ENCODE measurements around the gene ZBTB1.
"Not testable (repeated sequence)": the region's sequence is repeated elsewhere in the genome, so short reads cannot be mapped to it uniquely, and the experiment has no call there.

The ZBTB1 gene

DNA sequence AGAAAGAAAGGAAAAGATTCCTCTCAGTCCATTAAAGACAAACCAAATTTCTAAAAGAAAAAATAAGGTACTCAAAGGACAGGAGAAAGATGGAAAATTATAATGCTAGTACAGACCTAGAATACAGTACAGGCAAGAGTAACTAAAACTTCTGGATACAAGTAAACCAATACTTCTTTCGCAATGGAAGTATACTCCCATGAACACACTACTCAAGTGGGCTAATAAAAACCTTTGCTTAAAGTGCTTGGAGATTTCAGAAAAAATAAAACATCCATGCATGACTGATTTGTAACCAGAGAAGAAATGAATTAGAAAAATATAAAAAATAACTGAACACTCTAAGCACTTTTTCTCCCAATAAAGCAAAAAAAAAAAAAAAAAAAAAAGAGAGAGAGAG is 4.5 kb upstream of the ZBTB1 start:
- no peak for DNase-seq (ENCODE audit: low read depth in 2 of 2)

DNA sequence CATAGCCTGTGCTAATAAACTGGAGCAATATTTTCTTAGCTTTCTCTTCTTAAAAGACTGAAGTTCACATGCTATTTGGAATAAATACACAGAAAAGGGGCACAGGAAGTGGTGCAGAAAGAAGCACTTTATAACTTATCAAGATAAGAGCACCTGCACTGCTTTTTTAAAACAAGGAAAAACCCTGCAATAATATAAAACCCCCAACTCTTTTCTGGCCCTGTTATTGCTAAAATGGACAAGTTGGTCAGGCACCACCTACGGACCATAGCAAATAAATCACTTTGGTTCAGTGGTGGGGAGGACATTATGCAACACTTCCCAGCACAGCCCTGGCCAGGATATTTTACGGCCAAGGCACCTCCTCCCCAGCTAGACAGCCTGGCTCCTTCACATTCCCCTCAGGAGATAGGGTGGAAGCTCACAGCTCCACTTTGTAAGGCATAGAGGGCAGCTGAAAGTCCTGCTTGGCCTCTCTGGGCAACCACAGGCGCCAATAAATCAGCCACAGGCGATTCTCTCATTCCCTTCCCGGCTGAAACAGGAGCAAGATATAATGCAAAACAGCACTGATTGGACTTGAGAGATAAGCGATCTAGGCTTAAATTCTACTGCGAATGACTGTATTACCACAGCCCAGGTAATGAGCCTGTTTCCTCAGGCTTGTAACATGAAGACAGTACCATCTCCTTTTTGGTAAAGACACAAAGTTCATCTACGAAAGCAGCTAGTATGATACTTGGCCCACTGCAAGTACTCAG is 3.0 kb upstream of the ZBTB1 start:
- no peak for DNase-seq (ENCODE audit: low read depth in 2 of 2)

DNA sequence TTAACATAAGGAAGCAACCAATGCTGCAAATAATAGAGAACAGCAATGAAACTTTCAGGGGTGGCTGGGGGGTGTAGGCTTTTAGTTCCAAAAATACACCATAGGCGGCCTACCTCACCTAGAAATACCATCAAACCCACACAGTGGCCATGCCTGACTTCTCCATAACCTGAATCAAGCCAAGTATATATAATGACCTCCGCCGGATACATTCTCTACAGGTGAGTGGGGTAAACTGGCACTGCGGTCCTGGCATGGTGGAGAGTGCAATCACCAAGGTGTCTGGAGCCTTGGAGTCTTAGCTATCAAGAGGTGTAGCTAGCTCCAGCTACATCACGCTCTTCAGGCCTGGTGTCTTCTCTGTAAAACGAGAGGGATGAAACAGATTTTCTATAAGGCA is 2.1 kb upstream of the ZBTB1 start:
- DNase-seq (ENCODE audit: low read depth in 2 of 2), result no peak

DNA sequence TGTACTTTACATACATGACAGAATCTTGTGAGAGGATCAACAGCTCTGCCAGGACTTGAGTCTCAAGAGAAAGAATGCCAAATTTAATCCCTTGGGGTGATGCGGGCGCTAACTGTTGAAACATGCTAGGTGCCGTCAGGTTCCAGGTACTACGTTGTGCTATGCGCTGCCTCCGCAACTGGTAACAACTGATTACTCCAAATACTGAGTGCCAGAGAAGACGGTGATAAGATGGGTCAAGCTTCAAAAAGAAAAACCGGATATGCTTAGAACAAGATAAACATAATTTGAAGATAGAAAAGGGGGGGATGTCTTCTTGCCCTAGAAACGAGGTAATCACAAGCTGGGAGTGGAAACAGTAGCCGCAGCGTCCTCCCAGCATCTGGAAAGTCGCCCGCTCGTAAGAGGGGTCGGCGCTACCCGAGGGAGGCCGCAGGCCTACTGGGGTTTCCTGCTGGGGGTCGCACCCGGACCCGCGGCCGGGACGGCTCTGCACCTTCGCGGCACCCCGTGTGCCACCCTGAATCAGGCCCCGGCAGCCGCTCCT is 1.6 kb upstream of the ZBTB1 start:
- DNase-seq (ENCODE audit: low read depth in 2 of 2), result no peak

DNA sequence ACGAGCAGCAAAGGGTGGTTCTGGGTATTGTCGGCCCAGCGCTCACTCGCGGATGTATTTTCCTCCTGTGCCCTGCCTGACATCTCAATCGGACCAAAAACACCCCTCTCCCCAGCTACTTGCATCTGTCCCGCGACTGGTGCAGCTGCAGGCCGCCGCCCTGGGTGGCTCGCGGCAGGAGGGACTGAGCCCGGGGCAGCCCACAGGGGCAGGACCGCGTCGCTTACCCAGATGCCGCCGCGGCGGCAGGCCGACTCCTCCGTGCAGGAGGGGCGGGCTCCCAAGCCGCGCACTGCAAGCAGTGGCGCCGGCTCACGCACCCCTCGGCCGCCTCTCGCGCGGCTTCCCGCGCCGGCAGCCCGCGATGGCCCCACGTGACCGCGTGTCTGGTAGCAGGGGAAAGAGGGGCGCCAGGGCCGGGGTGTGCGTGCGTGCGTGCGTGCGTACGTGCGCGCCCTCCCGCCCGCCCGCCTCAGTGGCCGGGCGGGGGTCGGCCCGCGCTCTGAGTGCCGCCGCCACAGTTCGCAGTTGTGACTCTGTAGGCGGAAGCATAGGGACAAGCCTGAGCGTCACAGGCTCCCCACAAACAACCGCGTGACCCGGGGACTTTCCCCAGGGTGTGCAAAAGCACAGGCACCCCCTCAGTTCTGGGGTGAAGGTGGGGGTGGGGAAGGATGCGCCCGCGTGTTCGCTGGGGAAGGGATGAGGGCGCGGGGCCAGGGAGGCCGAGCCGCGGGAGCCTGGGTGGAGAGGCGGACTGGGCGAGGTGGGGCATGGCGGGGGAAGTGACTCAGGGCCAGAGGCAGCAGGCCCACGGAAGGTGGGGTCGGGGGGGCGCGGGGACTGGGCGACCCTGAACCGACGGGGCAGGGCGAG is 898 bp upstream of the ZBTB1 start, which contains the start of gene ZBTB25:
TSS of gene ZBTB25 (minus strand) at position 405 of the 876 bp plus-strand sequence. CDS start 13,305 bp downstream, outside the sequence.
- peak; percentile 84 to 90 for DNase-seq (ENCODE audit: low read depth in 2 of 2)

DNA sequence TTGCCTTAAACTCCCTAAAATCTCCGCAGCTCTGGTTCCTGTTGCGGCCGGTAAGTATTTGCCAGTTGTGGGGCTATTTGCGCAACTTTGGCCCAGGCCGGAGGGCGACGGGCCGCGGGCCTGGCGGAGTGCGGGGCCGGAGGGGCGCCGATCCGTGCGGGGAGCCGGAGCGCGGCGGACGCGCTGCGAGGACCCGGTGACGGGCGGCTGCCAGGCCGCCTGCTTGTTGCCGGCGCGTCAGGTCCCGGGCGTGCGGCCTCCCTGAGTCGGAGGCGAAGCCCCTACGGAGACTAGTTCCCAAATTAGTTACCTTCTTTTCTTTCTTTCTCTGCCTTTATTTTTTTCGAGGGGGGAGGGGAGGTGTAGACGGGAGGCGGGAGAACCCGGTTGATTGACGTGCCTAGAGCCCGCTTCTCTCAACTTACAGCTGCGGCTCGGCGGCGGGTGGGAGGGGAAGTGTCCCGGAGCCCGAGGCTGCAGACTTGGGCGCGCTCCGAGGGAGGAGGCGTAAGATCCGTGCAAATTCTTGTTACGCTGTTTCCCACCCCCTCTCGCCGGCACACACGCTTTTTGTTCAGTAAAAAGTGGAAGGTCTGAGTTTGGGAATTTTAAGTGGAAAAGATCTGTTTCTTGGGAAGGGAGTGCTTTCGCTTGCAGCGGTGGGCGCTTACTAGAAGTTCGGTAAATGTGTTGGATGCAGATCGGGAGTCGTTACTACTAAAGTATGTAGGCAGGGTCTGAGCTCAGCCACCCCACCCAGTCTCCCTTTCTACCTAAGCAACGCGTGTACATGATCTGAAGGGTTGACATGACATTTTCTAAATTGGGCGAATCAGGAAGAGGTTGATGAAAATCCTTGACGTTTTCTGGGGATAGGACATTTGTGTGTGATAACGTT is 576 bp downstream of the ZBTB1 start:
- peak; percentile 77 to 85 for DNase-seq (ENCODE audit: low read depth in 2 of 2)

DNA sequence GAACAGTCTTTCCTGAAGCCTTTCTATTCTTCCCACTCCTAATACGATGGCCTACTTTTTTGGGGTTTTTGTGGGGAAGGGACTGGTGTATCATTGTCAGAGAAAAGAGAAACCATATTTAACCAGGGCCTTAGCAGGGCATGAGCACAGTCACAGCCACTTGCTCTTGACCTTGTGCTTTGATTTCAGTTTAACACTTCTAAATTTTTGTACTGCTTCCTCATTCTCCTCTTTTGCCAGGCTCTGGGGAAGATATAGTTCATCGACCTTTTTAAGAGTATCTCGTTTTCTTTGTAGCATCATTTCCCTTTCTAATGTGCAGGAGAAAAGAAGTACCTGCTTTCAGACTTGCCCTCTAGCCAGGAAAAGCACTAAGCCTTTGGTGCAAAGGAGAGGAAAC is 2.2 kb downstream of the ZBTB1 start:
- no peak for DNase-seq (ENCODE audit: low read depth in 2 of 2)

DNA sequence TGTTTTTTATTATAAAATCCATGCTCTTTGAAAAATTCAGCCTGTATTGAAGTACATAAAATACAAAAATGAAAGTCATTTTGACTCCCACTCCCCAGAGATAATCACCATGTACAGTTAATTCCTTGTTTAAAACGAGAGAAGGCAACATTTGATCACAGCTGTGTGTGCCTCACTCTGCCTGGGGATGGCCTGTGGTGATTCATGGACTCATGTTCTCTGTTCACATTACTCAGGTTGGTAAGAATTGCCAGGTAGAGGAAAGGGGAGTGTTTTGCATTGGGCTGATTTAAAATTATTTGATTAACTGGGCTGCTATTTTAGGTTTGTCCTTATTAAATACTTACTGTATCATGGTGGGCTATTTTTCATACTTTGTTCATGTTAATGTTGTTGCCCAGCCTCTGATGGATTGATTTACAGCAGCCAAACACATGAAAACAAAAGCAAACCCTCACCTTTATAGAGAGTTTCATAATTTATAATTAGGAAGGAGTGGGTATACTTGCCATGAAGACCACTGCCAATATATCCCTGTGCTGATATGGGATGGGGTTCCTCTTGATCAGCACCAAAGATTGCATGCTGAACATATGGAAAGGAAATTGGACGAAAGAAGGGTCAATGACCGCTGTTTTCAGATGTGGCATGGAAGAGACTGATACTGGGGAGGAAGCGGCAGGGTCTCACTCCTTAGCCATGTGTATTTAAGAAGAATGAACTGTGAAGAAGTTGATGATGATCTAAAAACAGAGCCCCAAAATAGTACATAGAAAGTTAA is 3.0 kb downstream of the ZBTB1 start:
- peak in 1 of 2 donors; percentile 19 for DNase-seq (ENCODE audit: low read depth in 2 of 2)

DNA sequence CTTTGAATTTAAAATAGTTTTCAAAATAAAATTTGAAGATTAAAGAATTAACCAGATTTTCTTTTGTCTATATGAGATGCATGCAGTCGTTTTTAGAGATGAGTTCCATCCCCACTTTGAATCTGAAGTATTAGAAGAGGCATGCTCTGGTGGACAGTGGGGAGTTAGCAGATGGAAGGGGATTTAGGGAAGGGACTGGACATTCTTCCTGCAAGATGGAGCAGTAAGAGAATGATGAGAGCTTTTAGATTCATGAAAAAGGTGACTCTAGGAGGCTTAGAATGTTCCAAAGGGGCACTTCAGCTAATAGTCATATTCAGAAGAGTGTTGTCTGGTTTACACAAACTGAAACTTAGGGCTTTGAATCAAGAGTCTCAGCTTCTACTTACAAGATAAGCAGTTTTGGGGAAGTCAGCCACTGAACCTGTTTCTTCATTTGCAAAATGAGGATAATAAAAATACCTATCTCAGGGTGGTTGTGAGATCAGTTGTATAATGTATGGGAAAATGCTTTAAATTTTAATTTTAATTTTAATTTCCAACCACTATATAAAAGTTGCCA is 3.7 kb downstream of the ZBTB1 start:
- DNase-seq (ENCODE audit: low read depth in 2 of 2), result no peak

DNA sequence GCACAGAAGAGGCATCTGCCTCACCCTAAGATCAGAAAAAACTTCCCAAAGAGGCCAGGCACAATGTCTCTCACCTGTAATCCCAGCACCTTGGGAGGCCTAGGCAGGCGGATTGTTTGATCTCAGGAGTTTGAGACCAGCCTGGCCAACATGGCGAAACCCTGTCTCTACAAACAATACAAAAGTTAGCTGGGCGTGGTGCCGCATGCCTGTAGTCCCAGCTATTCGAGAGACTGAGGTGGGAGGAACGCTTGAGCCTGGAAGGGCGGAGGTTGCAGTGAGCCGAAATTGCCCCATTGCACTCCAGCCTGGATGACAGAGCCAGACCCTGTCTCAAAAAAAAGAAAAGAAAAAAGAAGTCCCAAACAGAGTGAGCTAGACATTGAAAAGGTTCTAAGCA is 4.5 kb downstream of the ZBTB1 start:
- no peak for DNase-seq (ENCODE audit: low read depth in 2 of 2)

DNA sequence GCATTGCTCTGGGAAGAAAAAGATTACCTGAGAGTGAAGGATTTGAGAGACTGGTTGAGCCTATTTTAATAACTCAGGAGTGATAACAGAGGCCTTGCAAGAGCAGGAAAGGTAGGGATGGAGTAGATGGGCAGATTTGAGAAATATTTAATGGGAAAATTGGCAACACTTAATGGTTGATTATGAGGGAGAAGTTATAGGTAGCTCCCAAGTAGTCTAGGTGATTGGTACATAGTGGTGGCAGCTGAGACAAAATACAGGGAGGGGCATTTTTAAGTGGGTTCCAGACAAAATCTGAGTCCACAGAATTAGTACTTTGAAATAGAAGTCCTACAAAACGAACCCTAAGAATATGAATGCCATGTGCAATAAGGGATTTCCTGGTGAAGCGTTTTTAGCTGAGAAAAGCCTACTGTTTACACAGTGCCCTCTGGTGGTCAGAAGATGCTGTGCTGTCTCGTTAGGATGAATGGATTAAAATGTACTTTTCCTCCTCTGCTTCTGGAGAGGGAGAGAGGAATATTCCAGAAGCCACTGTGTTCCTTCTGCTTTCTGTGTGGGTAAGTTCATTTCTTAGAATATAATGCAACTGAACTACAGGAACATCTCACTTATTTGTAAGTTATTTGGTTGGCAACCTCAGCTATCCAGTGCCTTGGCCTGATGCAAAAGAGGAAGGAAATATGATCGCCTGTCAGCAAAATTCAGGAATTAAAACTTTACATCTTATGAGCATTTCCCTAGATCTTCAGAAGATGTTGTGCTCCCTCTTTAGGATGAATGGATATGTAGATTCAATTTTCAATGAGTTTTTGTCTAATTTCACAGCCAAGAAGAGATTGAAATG is 6.5 kb downstream of the ZBTB1 start:
- peak; percentile 43 to 46 for DNase-seq (ENCODE audit: low read depth in 2 of 2)

DNA sequence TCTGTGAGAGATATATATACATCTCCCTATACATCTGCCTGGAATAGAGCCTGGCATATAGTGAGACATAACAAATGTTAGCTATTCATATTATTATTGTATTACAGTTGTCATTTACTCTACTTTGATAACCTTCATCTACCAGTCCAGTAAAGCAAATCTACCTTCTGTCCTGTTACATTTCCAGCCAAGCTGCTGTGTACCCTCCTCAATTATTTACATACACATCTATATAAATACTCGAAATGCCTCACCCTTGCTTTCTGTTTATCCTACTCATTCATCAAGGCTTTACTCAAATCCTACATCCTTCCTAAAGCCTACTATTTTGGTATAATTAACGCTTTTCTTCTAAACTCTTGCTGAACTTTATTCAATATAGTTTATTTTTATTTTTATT is 8.7 kb downstream of the ZBTB1 start:
- no peak for DNase-seq (ENCODE audit: low read depth in 2 of 2)

DNA sequence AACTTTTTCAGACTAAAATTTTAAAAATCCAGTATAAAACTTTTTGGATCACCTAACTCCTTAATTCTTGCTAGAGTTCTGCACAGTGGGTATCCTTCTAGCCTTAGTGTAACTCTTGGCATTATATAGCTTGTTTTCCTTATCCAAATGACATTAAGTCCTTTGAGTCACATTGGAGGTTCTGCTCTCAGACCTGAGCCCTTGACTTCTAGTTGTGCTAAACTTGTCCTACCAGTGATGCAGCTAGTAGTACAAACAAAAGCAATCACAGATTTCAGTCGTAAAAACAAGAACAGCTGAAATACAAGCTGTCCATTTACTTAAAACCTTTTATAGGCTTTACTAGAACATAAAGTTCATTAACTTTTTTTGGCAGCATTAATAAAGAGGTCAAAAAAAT is 10.5 kb downstream of the ZBTB1 start:
- DNase-seq (ENCODE audit: low read depth in 2 of 2), result no peak

DNA sequence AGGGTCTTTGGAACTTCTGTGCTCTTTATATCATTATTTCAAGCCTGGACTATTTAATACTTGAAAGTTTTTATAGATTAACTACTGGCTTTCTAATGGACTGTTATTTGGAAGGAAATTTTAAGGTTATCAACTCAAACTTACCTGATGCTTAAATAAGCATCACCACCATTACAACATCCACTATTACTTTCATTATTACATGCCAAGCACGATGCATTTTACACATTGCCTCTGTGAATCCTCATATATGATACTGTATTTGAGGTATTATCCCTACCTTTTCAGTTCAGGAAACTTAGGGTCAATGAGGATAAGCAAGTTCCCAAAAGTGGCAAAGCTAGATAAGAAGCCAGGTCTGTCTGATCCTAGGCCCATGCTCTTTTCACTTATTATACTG is 12.4 kb downstream of the ZBTB1 start:
- DNase-seq (ENCODE audit: low read depth in 2 of 2), result no peak

DNA sequence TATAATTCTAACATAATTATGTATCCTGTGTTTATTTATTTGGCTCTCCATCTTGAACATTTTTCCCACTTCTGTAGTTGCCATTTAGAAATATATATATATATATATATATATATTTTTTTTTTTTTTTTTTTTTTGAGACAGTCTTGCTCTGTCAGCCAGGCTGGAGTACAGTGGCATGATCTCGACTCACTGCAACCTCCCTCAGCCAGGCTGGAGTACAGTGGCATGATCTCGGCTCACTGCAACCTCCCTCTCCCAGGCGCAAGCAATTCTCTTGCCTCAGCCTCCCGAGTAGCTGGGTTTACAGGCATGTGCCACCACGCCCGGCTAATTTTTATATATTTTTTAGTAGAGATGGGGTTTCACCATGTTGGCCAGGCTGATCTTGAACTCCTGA is 13.1 kb downstream of the ZBTB1 start:
- not testable (repeated sequence) for DNase-seq (ENCODE audit: low read depth in 2 of 2)

DNA sequence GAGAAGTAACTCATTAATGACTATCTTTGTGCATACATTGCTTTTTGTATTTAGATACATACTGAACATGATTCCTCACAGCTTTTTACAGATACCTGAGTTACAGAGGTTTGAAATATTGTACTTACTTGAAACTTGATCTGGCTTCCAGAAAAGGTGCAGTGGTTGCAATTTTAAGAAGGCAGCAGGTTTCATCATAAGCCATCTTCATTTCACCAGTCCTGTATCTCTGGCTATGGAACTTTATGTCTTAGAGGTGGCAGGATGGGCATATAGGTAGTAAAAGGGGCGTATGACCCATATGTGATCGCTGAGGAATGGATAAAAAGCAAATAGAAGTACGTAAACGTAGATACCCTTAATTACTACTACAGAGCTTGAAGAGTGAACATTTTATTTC is 13.7 kb downstream of the ZBTB1 start:
- no peak for DNase-seq (ENCODE audit: low read depth in 2 of 2)

DNA sequence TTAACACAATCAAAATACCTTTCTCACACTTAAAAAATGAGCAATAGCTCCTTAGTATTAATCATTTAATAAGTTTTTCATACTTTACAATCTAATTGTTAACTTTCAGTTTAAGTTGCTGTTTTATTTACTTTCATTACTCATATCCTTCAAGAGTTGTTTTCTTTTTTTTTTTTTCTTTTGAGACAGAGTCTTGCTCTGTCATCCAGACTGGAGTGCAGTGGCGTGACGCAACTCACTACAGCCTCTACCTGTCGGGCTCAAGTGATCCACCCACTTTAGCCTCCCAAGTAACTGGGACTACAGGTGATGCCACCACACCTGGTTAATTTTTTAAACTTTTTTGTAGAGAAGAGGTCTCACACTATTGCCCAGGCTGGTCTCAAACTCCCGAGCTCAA is 16.1 kb downstream of the ZBTB1 start:
- DNase-seq (ENCODE audit: low read depth in 2 of 2), result no peak

DNA sequence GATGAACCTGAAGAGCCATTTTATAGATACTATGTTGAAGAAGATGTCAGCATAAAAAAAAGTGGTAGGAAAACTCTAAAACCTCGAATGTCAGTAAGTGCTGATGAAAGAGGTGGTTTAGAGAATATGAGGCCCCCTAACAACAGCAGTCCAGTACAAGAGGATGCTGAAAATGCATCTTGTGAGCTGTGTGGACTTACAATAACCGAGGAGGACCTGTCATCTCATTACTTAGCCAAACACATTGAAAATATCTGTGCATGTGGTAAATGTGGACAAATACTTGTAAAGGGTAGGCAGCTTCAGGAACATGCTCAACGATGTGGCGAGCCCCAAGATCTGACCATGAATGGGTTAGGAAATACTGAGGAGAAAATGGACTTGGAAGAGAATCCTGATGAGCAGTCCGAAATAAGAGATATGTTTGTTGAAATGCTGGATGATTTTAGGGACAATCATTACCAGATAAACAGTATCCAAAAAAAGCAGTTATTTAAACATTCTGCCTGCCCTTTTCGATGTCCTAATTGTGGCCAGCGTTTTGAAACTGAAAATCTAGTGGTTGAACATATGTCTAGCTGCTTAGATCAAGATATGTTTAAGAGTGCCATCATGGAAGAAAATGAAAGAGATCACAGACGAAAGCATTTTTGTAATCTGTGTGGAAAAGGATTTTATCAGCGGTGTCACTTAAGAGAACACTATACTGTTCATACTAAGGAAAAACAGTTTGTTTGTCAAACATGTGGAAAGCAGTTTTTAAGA is 18.2 kb downstream of the ZBTB1 start:
- DNase-seq (ENCODE audit: low read depth in 2 of 2), result no peak

DNA sequence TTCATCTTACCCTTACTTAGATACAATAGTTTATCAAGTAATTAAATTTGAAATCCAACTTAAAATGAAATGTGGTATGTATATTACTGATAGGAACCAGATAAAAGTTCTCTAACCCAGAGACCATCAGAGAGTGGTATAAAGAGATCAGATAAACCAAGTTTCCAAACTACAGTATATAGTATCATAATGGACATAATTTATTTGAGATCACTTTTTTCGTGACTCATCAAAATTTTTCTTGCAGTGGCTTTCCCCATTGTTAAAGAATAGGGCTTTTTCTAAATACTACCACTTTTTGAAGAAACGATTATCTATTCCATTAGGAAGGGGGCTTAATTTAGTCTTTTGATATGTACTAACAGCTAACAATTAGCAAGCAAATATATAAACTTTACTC is 20.8 kb downstream of the ZBTB1 start:
- DNase-seq (ENCODE audit: low read depth in 2 of 2), result no peak

Data from stimulated activated CD4-positive, alpha-beta T cell treated with anti-CD3 and anti-CD28 coated beads, Interleukin-4, amount 100 ng/mL, for 48 hours (primary cell).